Measurements from ENCODE around the gene VWF.
A peak's percentile ranks its signal among the peaks of the same experiment; 100 is the strongest.

VWF gene

DNA sequence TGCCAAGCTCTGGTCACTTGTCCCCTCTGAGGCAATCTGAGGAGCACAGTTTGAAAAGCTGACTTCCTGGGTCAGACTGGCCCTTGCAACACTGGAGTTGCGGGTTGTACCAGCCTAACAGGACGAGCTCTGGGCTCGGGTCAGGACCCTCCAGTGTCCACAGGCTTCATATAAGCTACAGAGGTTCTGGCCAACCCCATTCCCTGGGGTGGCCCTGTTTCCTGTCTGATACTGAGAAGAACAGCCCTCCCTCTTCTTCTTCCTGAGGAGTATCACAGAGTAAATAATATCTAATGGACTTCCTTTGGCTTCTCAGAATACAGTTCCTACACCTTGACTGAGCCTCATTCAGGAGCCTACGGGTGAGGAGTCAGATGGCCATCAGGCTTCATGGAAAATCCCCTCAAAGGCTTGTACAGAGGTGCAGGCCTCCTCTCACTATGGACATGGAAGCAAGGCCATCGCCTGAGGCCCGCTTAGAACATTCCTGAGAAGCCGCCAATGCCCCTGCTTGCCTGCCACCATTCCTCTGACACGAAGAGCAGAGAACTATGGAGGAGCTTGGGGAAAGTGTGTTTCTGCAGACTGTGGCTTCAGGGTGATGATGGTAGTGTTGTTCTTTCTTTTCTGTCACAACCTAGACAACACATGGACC is 150.9 kb downstream of the VWF start:
- DNase-seq = no peak

DNA sequence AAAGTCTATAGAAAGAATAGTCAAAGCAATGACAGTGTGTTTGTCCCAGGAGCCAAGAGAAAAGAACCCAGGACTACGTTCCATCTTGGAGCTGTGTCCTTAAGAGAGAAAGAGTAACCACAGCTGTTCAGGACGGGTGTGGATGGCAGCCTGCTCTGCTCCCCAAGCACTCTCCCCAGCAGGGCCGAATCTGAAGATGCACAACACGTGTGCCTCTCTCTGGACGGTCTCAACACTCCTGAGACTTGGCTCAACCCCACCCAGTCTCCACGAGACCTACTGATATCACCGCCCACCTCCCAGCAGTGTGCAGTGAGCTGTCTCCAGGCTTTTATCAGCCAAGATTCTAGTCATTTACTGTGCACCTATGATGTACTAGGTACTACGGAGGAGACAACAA is 152.1 kb downstream of the VWF start:
- DNase-seq = no peak

DNA sequence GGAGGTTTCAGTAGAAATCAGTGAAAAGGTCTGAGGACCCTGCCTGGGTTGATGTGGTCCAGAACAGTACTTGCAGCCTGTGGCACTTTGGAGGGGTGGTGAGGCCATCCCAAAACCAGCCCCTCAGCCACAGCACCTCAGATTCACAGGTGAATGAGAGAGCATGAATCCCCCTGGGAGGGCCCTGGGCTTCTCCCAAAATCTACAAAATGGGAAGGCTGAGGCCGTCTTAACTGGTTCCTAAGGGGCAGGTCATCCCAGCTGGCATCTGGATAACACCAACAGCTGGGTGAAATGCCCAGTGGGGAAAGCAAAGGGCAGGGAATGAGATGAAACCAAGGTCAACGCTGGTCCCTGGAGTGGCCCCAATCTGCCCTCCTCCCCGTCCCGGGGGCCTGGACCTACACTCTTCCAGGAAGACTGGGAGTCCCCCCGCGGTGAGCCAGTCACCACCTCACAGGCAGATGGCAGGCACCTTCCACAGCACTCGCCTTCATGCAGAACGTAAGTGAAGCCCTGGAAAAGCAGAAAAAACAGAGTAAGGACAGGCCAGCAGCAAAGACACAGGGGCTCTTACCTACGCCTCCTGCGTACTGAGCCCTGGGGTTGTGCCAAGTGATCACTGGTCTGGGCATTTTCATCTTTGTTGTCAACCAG is 153.1 kb downstream of the VWF start:
- DNase-seq = no peak

DNA sequence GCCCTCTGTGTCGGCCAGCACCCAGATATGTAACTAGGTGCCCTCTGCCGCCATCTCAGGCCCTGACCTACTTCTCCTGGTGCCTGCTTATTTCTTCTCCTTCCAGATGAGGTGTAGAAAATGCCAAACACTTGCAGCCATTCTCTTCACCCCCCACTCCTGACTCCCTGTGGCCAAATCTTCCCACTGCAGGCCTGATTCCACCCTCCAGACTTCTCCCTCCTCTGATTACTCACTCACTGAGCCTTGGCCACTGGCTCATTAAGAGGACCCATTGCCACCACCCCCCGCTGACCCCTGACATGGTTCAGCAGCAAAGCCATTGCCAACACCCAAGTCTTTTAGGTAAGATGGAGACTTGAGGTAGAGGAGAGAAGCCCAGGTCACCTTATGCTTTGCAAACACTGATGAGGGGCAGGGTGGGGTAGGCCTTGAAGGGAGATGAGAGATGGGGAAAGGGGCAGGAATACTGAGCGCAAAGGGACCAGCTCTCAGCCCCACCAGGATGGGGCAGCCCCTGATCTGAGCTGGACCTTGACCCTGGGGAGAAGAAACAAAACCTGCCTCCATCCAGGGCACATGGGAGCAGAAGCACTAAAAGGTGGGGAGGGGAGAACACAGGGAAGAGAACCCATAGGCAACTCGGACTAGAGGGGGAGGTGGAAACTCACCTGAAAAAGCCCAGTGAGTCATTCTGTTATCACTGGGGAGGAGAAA is 154.3 kb downstream of the VWF start:
- no peak for DNase-seq

- no peak for DNase-seq
Observed at GRCh38 chr12:5969156-5969973, 155.1 kb downstream of the VWF start.

DNA sequence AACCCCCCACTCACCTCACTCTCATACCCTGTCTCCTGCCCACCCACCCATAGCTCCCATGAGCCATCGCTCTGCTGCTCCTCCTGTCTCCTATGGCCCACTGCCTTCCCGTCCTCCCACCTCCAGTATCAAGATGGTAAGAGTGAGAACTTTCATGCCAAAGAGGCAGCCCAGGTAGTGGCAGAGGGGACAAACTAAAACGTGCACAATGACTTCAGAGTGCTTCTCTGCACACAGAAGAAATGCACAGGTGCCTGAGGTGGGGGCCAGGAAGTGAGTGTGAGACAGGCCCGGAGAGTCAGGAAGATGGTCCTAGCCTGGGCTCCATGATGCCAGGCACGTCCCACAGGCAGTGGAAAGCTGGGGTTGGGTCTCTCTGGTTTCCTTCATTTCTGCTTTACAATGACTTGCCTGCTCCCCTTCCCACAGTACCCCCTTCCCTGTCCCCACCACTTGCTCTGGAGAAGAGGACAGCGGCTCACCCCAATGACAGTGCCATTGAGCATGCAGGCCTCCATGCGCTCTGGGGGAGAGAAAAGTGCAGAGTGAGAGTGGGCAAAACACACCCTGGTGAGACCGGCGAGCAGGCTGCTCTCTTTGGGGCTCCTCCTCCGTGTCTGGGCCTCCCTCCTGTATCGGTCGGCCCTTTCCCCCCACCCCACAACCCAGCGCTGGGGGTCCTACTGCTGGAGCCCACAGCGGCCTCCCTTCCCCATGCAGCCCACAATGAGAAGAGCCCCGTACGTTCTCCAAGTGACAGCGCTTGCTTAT is 156.6 kb downstream of the VWF start:
- no peak for DNase-seq

DNA sequence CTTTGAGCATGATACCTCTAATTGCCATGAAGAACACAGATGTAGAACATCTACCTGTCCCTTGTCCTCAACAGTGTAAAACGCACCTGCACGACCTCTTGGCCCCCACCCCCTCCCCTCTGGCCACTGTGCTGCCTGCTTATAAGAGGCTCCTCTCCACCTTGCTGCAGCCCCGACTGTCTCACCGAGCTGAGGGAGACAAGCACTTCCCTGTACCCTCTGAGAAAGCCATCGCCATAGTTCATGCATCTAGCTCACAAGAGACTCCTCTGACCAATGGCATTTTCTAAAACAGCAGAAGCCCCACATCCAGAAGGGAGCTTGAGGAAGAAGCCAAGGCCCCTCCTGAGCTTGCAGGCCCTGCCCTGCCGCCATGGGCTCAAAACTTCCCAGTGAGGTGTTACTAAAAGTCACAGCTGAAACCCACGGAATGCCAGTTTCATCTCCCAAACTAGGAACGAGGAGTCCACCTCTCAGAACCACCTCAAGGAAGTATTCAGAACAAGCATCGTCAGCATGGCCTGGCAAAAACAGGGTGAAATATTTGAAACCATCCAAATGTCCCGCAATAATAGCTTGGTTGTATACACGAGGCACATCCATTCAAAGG is 157.9 kb downstream of the VWF start:
- no peak for DNase-seq

- no peak for DNase-seq
Observed at GRCh38 chr12:5965950-5966383, 158.5 kb downstream of the VWF start.

DNA sequence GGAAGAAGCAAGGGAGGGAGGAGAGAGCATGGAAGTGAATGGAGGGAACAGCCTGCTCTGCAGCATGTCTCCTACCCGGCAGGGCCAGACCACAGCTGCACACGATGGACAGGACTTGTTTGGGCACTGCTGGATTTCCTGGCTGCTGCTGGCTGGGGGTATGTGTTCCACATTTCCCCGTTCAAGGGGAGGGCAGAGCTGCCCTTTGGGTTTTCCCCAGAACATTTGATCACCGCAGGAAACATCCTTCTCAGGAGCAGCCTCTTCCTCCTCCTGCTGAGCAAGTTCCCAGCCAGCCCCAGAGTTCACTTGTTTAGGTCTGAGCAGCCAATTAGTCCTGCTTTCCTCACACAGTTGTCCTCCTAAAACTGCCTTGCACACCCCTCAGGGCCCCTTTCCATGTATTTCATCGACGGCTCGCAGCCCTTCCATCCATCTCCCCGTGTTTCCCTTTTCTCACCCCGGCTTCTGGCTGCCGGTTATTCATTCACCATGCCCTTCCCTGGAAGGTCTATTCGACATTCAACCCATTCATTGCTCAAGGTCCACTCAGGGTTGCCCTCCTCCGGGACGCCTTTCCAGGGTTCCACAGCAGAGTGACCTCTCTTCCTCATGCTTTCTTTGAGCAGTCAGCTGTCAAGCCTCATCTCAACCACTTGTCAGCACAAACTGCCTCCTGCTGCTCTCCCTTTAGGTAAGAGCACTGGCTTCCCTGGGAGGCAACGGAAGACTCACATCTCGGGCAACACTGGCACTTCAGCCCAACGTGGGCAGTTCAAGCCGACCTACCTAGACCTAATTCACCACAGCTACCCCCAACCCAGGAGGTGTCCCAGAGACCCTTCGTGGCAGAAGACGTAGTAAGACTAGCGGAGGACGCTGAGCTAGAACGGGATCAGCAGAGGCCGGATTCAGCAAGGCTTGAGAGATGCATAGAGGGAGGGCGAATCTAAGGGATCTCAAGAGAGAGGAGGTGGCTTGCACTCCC is 159.3 kb downstream of the VWF start:
- DNase-seq = no peak

DNA sequence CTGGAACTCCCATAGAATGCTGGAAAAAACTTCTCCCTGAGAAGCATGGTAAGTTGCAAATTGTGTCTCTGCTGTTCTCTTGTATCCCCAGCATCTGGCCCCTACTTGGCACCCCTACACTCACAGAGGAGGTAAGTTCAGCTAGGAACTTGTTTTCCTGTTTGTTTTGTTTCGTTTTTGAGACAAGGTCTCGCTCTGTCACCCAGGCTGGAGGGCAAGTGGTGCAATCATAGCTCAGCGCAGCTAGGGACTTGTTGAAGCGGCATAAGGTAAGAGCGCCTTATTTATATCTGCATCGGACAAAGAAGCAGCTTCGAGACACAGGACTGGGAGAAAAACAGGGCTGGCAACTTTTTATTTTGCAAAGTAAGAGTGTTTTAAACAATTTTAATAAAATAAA is 161.0 kb downstream of the VWF start:
- no peak for DNase-seq

- DNase-seq = no peak
Observed at GRCh38 chr12:5960783-5961182, 163.7 kb downstream of the VWF start.

GRCh38 chr12:5956987-5957386 is 167.5 kb downstream of the VWF start:
- DNase-seq = no peak

DNA sequence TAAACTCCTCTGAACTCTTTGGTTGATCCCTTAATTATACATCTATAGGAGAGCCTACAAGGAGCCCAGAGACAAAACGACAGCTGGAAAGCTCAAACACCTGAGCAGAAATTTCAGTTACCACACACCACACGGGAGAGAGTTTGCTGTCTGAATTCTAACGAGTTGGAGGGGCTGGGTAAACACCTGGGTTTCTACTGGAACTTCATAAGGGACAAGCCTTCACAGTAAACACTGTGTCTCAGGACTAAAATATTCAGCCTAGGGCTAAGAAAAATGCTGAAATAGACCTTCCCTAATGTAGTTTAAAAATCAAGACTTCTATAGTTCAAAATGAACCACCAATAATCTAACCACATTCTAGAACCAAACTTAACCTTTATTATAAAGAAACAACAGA is 169.8 kb downstream of the VWF start:
- no peak for DNase-seq

DNA sequence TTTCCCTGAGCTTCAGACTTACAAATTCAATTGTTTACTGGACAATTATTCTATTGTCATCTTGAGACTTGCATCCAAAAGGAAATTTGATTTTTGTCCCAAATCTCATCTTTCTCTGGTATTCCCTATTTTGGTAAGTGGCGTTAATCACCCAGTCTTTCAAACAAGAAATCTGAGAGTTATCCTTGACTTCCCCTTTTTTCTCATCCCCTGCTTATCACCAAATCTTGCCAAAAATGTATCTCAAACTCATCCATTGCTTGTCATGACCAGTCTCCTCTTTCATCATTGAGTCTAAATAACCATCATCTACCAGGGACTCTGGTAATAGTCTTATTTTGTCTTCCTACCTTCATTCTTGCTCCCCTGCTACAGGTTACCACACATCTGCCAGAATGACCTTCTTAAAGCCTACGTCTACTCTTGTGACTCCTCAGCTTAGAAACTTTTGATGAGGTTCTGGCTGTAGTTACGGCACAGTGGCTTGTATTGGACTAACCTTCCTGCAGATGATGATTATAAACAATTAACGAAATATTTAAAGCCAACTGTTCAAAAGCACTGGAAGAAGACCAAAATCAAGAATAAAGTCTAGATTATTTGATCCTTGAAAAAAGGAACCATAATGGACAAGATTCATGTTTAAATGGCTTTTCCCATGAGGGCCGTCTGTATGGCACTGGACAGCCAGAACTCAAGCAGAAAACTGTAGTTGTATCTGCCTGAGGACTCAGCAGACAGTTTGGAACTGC is 170.5 kb downstream of the VWF start:
- no peak for DNase-seq

- DNase-seq = no peak
Observed at GRCh38 chr12:5952031-5952430, 172.4 kb downstream of the VWF start.

DNA sequence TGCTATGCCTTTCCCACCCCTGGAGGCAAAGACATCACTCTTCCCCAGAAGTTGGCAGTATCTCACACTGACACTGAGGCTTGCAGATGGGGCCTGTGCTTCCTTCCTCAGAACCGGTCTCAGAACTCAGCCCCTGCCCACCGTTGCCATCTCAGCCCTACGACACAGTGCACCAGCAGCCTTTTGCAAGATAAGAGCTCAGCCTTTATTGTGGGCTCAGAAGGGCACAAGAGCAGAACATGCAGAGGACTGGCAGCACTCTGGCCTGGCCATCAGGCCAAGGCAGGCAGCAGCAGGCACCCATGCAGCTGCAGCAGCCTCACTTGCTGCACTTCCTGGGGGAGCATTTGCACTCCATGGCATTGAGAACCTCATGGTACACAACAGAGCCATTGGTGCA is 175.8 kb downstream of the VWF start:
- no peak for DNase-seq

DNA sequence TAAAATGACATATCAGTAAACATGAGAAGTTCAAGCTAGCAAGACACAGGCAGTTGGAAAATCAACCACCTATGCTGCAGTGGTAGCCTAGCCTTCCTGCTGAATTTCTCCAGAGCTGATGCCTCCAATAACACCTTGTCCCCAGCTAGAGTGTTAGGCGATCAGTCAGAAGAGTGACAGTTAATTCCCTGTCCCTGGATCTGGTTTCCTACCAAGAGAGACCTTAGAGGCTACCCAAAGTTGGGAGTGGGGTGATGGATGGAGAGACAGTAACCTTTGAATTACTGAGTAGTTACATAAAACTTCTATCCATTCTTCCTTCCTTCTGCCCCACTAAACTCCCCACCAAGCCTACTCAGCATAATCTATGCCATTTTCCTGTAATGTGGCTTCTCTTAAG is 177.5 kb downstream of the VWF start:
- no peak for DNase-seq

- DNase-seq = no peak
Observed at GRCh38 chr12:5946388-5946787, 178.1 kb downstream of the VWF start.

GRCh38 chr12:5945071-5946008 is 179.1 kb downstream of the VWF start, which contains the start of gene ANO2:
Gene ANO2 (minus strand): TSS chr12:5945259. CDS start chr12:5945217, 42 bp downstream.
- peak; percentile 54 for DNase-seq

Measured in right hindlimb (tissue), 1 donor.